Activated T-helper 1 cell treated with anti-CD3 and anti-CD28 coated beads, Interleukin-12 subunit alpha, Interleukin-12 subunit beta, Interleukin-2, Interleukin-4 antibody, amounts not matched to agents 30 ng/mL and 10 ng/mL and 1 ng/mL, durations not matched to agents 14 hours and 24 hours and 36 hours (primary cell): Measurements from ENCODE around the gene COL5A2. TPM values are rescaled to one million over a fixed set of nuclear protein-coding genes. Genes with fewer than 3 reads are reported as not detected.

ENCODE experiments used
- DNase-seq: peaks from one replicate; pipeline ENCODE4 v3.0.0; 2021; ENCODE audit warnings: low spot score
- H3K27ac Mint-ChIP-seq: one replicate; pipeline ENCODE4 v1.8.0; 2021; ENCODE audit warnings: mild to moderate bottlenecking, mixed read lengths
- H3K27me3 Mint-ChIP-seq: one replicate; pipeline ENCODE4 v1.8.0; 2022; ENCODE audit warnings: mild to moderate bottlenecking, moderate library complexity, mixed read lengths; ENCODE audit not compliant: insufficient read depth
- H3K36me3 Mint-ChIP-seq: one replicate; pipeline ENCODE4 v1.8.0; 2021; ENCODE audit warnings: low read depth, mixed read lengths
- H3K4me1 Mint-ChIP-seq: one replicate; pipeline ENCODE4 v1.8.0; 2021; ENCODE audit warnings: low read depth, mixed read lengths
- H3K4me3 Mint-ChIP-seq: one replicate; pipeline ENCODE4 v1.8.0; 2021; ENCODE audit warnings: mild to moderate bottlenecking, moderate library complexity, mixed read lengths
- H3K9me3 Mint-ChIP-seq: one replicate; pipeline ENCODE4 v1.8.0; 2021; ENCODE audit warnings: mixed read lengths
- intact Hi-C: fragments of 100-400 bp; cut with micrococcal nuclease; formaldehyde crosslinking; loops from one replicate; pipeline ENCODE4 v1.15.1; 2024
- total RNA-seq: library from RNA; stranded (reverse); gene quantifications from 2 replicates; pipeline ENCODE4 v1.2.3, GENCODE V29; 2022

The COL5A2 gene
- total RNA-seq, 1 donor from 2014 or later = 0.08 TPM

GRCh38 chr2:189129971-189130370 lies 49.6 kb downstream of the COL5A2 start:
- no peak for DNase-seq
- Mint-ChIP-seq H3K4me1 (no peaks in the 10 kb centered on the region), H3K9me3 (no peaks in the 10 kb centered on the region), H3K36me3 (no peaks in the 10 kb centered on the region), H3K27me3 (peaks cover 2% of the 10 kb centered on the region), H3K27ac (no peak overlapping the region), H3K4me3 (no peak overlapping the region)
- intact Hi-C loops = no loop called here

DNA sequence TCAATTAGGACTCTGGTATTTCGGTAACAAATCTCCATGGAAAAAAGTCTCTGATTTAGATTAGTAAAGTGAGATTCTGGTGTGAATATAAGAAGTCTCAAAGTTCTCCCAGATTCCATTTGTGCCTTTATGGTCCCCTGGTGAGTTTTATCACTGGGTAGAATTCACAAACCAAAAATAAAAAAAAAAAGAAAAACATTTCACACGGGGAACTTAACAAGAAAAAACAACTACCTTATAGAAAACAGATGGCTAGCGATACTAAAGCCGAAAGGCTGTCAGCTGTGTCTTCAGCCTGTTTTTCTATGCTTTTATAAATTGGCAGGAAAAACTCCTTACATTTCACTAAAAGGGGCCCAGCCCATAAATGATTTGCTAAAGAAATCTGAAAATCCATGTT lies 50.6 kb downstream of the COL5A2 start:
- no peaks in the 10 kb centered on the region for H3K9me3 Mint-ChIP-seq
- H3K27ac Mint-ChIP-seq = no peak overlapping the region
- intact Hi-C loops = no loop called here
- H3K4me1 Mint-ChIP-seq = no peaks in the 10 kb centered on the region
- DNase-seq = no peak
- peaks cover 2% of the 10 kb centered on the region for H3K27me3 Mint-ChIP-seq
- no peaks in the 10 kb centered on the region for H3K36me3 Mint-ChIP-seq
- H3K4me3 Mint-ChIP-seq = no peak overlapping the region

DNA sequence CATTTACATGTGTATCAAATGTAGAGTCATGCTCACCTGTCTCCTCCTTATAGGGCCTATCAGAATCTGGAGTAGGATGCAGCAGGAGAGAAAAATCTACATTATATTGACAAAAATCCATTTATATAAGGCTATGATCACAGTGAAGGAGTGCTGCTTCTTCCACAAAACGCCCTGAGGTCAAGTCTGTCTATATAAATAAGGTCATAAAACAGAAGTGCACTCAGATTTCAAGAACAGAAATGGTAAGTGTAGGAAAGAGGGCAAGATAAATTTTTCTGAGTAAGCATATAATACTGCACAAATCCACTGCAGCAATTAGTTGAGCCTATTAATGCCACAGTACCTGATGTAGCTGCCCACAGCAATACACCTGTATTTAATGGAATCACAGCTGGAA lies 51.8 kb downstream of the COL5A2 start:
- no peak overlapping the region for H3K27ac Mint-ChIP-seq
- no peak for DNase-seq
- intact Hi-C loops = no loop called here
- H3K9me3 Mint-ChIP-seq = no peaks in the 10 kb centered on the region
- H3K4me3 Mint-ChIP-seq = no peak overlapping the region
- peaks cover 2% of the 10 kb centered on the region for H3K27me3 Mint-ChIP-seq
- H3K36me3 Mint-ChIP-seq = no peaks in the 10 kb centered on the region
- no peaks in the 10 kb centered on the region for H3K4me1 Mint-ChIP-seq

- H3K9me3 Mint-ChIP-seq = no peaks in the 10 kb centered on the region
- DNase-seq = no peak
- intact Hi-C loops = no loop called here
- no peaks in the 10 kb centered on the region for H3K4me1 Mint-ChIP-seq
- no peaks in the 10 kb centered on the region for H3K36me3 Mint-ChIP-seq
- H3K27me3 Mint-ChIP-seq = no peaks in the 10 kb centered on the region
- H3K27ac Mint-ChIP-seq = no peak overlapping the region
- no peak overlapping the region for H3K4me3 Mint-ChIP-seq
These were observed 54.4 kb downstream of the COL5A2 start for GRCh38 chr2:189125195-189125594.

DNA sequence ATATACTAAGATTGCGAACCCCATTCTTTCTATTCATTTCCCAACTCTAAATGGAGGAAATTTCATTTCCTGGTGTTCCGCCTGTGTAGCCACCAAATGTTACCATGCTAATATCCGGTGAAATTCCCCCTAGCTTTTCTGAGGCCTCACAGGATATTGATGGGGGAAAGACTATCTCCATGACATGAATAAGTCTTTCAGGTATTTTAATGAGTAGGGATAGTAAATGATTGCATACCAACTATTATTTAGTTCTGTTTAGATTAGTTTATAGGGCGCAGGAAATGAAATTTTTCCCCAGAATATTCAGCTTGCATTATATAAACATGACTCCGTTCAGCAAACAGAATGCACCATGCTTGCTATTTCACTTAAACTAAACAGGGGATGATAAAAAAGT lies 55.4 kb downstream of the COL5A2 start:
- Mint-ChIP-seq H3K27me3 (no peaks in the 10 kb centered on the region), H3K4me3 (no peak overlapping the region), H3K27ac (no peak overlapping the region), H3K9me3 (no peaks in the 10 kb centered on the region), H3K4me1 (no peaks in the 10 kb centered on the region), H3K36me3 (no peaks in the 10 kb centered on the region)
- no peak for DNase-seq
- intact Hi-C loops = no loop called here

DNA sequence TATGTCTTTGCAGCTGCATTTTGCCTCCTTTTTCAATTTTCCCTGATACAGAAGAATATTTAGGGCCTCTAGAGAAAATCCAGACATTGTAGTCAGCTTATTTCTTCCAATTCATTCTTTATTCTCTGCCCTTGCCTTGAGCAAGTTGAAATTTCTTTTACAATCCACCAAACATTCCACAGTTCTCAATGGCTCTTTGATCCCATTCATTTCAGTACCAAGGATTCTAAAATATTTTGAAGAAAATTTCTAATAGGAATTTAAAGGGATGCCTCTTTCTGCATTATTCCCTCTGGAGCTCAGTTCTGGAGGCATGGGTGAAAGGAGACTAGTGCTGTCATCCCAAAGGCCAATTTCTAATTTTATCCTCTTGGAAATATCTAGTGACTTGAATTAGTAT lies 61.2 kb downstream of the COL5A2 start:
- Mint-ChIP-seq H3K9me3 (no peaks in the 10 kb centered on the region), H3K27ac (no peak overlapping the region), H3K27me3 (no peaks in the 10 kb centered on the region), H3K36me3 (no peaks in the 10 kb centered on the region), H3K4me3 (no peak overlapping the region), H3K4me1 (no peaks in the 10 kb centered on the region)
- no peak for DNase-seq
- intact Hi-C loops = no loop called here

- no peak overlapping the region for H3K27ac Mint-ChIP-seq
These were observed 62.6 kb downstream of the COL5A2 start for GRCh38 chr2:189116979-189117378.

DNA sequence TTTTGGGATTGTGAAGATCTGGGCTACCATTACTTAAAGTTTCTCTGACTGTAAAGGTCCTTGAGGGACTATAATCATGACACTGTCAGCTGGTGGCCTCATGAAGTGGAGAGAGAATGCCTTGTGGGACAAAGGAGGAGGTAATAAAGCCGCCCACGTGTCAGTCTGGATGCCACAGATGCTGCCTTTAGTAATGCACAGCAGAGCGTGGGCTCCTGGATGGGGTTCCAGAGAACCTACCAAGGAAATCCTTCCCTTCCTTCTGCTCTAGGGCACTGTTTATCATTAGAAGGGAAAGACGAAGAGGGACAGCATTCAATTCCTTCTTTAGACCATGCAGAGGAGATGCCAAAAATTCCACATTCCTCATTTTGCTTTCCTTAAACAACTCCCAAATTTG lies 63.5 kb downstream of the COL5A2 start:
- no peak overlapping the region for H3K27ac Mint-ChIP-seq
- no peak overlapping the region for H3K4me3 Mint-ChIP-seq
- intact Hi-C loops = no loop called here
- no peaks in the 10 kb centered on the region for H3K36me3 Mint-ChIP-seq
- H3K27me3 Mint-ChIP-seq = no peaks in the 10 kb centered on the region
- H3K9me3 Mint-ChIP-seq = no peaks in the 10 kb centered on the region
- DNase-seq = no peak
- no peaks in the 10 kb centered on the region for H3K4me1 Mint-ChIP-seq

More at GRCh38 chr2:189116979-189117378, 62.6 kb downstream of the COL5A2 start:
- Mint-ChIP-seq H3K27me3 (no peaks in the 10 kb centered on the region), H3K36me3 (no peaks in the 10 kb centered on the region), H3K9me3 (no peaks in the 10 kb centered on the region), H3K4me1 (no peaks in the 10 kb centered on the region), H3K4me3 (no peak overlapping the region)
- DNase-seq = no peak
- intact Hi-C loops = no loop called here

DNA sequence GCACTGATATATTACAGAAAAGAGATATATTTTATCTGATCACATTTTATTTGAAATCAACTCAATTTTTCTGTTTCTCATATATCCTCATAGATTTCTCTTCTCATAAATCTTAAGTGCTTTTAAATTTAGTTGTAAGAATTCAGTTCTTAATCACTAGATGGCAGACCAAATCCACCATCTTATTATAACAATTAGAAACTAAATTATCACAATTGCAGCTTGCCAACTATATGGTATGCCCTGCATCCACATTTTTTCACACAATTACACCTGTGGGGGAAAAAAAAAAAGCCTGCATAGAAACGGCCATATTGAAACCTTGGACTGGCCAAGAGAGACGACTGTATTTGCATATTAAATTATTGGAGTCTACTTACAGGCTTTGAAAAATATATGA lies 64.4 kb downstream of the COL5A2 start:
- Mint-ChIP-seq H3K9me3 (no peaks in the 10 kb centered on the region), H3K27ac (no peak overlapping the region), H3K4me1 (no peaks in the 10 kb centered on the region), H3K4me3 (no peak overlapping the region), H3K36me3 (no peaks in the 10 kb centered on the region), H3K27me3 (peaks cover 2% of the 10 kb centered on the region)
- no peak for DNase-seq
- intact Hi-C loops = no loop called here

- no peaks in the 10 kb centered on the region for H3K36me3 Mint-ChIP-seq
- H3K27ac Mint-ChIP-seq = no peak overlapping the region
- no peaks in the 10 kb centered on the region for H3K4me1 Mint-ChIP-seq
- no peaks in the 10 kb centered on the region for H3K9me3 Mint-ChIP-seq
- intact Hi-C loops = no loop called here
- H3K4me3 Mint-ChIP-seq = no peak overlapping the region
- no peak for DNase-seq
- peaks cover 2% of the 10 kb centered on the region for H3K27me3 Mint-ChIP-seq
These were observed 65.6 kb downstream of the COL5A2 start for GRCh38 chr2:189113963-189114362.

GRCh38 chr2:189111063-189111715 lies 68.4 kb downstream of the COL5A2 start:
- H3K4me3 Mint-ChIP-seq = no peak overlapping the region
- DNase-seq = no peak
- no peaks in the 10 kb centered on the region for H3K36me3 Mint-ChIP-seq
- H3K27me3 Mint-ChIP-seq = peaks cover 2% of the 10 kb centered on the region
- intact Hi-C loops = no loop called here
- no peaks in the 10 kb centered on the region for H3K4me1 Mint-ChIP-seq
- no peaks in the 10 kb centered on the region for H3K9me3 Mint-ChIP-seq
- H3K27ac Mint-ChIP-seq = no peak overlapping the region

- intact Hi-C loops = no loop called here
- Mint-ChIP-seq H3K27me3 (peaks cover 2% of the 10 kb centered on the region), H3K27ac (no peak overlapping the region), H3K9me3 (no peaks in the 10 kb centered on the region), H3K4me1 (no peaks in the 10 kb centered on the region), H3K4me3 (no peak overlapping the region), H3K36me3 (no peaks in the 10 kb centered on the region)
- DNase-seq = no peak
These were observed 69.6 kb downstream of the COL5A2 start for GRCh38 chr2:189109921-189110397.

- Mint-ChIP-seq H3K4me3 (no peak overlapping the region), H3K27ac (no peak overlapping the region), H3K36me3 (no peaks in the 10 kb centered on the region), H3K9me3 (no peaks in the 10 kb centered on the region), H3K27me3 (no peaks in the 10 kb centered on the region), H3K4me1 (no peaks in the 10 kb centered on the region)
- intact Hi-C loops = no loop called here
- DNase-seq = no peak
These were observed 74.6 kb downstream of the COL5A2 start for GRCh38 chr2:189104934-189105333.

- Mint-ChIP-seq H3K27me3 (no peaks in the 10 kb centered on the region), H3K9me3 (no peaks in the 10 kb centered on the region), H3K4me1 (no peaks in the 10 kb centered on the region), H3K4me3 (no peak overlapping the region), H3K36me3 (no peaks in the 10 kb centered on the region), H3K27ac (no peak overlapping the region)
- no peak for DNase-seq
- intact Hi-C loops = no loop called here
These were observed 76.8 kb downstream of the COL5A2 start for GRCh38 chr2:189102735-189103134.
